DOHH2 (cell line): ENCODE results near the gene OR2A25.

ENCODE experiments used
- CTCF ChIP-seq: fragments of 200-600 bp; sonication (generic); IDR thresholded peaks from one replicate; pipeline ENCODE4 v1.5.1; 2014; ENCODE audit warnings: antibody characterized with exemption, mild to moderate bottlenecking, low read depth, low read length; ENCODE audit not compliant: poor library complexity, severe bottlenecking
- EZH2phosphoT487 ChIP-seq: fragments of 200-600 bp; sonication (generic); IDR thresholded peaks from 2 replicates; pipeline ENCODE4 v1.6.1; 2017; ENCODE audit warnings: borderline replicate concordance, mild to moderate bottlenecking, antibody characterized with exemption, low read length, moderate library complexity, mixed read lengths

GRCh38 chr7:144028547-144028946 is 41.1 kb upstream of the OR2A25 start:
- no peak for TF ChIP-seq CTCF
- TF ChIP-seq EZH2phosphoT487, result no peak
